ENCODE results near the gene AIG1. TPM values are rescaled to one million over a fixed set of nuclear protein-coding genes. Genes with fewer than 3 reads are reported as not detected.

The AIG1 gene
- total RNA-seq, 1 donor, result 70.9 TPM

- Histone ChIP-seq H3K27me3 (ENCODE audit: insufficient read depth, low read length) (no peaks in the 10 kb centered on the region), H3K4me2 (ENCODE audit: insufficient read depth, low read length) (no peak overlapping the region), H3K36me3 (ENCODE audit: insufficient read depth, low read length) (no peaks in the 10 kb centered on the region), H3K4me3 (ENCODE audit: insufficient read depth, low read length) (no peak overlapping the region), H4K20me1 (ENCODE audit: insufficient read depth, low read length) (no peaks in the 10 kb centered on the region), H3K79me2 (ENCODE audit: insufficient read depth, low read length) (no peaks in the 10 kb centered on the region), H2AFZ (ENCODE audit: low read length) (no peak overlapping the region), H3K4me1 (ENCODE audit: insufficient read depth, low read length) (peaks cover 11% of the 10 kb centered on the region), H3K9me3 (ENCODE audit: low read depth, low read length) (peaks cover 4% of the 10 kb centered on the region), H3K27ac (ENCODE audit: low read depth, low read length) (no peak overlapping the region)
- DNase-seq (ENCODE audit: insufficient read length, low spot score, missing footprints), result no peak
- no peak for TF ChIP-seq CTCF (IDR thresholded peaks at IDR 0.05; ENCODE audit: extremely low read depth, low read depth, low read length)
Observed at GRCh38 chr6:143205585-143205984, 144.9 kb downstream of the AIG1 start.

DNA sequence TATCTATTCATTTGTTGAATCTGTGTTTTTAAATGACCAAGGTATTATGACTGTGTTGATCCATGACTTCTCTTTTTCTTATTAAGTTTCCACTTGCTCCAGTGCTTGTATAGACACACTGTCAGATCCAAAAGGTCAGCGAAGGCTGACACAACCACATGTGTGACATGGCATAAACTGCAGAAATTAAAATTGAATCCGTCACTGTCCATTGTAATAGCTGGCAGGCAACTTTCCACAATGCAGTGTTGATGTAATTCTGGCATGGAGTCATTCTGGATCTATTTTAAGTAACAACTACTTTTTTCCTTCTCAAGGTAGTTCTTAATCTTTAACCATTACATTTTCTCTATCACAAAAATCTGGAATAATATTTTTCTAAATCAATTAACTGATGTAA is 145.3 kb downstream of the AIG1 start:
- Histone ChIP-seq H3K4me3 (ENCODE audit: insufficient read depth, low read length) (no peak overlapping the region), H3K4me1 (ENCODE audit: insufficient read depth, low read length) (peaks cover 11% of the 10 kb centered on the region), H3K4me2 (ENCODE audit: insufficient read depth, low read length) (no peak overlapping the region), H3K27ac (ENCODE audit: low read depth, low read length) (no peak overlapping the region), H2AFZ (ENCODE audit: low read length) (no peak overlapping the region), H3K9me3 (ENCODE audit: low read depth, low read length) (peaks cover 4% of the 10 kb centered on the region), H3K36me3 (ENCODE audit: insufficient read depth, low read length) (no peaks in the 10 kb centered on the region), H3K27me3 (ENCODE audit: insufficient read depth, low read length) (no peaks in the 10 kb centered on the region), H4K20me1 (ENCODE audit: insufficient read depth, low read length) (no peaks in the 10 kb centered on the region), H3K79me2 (ENCODE audit: insufficient read depth, low read length) (no peaks in the 10 kb centered on the region)
- no peak for TF ChIP-seq CTCF (IDR thresholded peaks at IDR 0.05; ENCODE audit: extremely low read depth, low read depth, low read length)
- DNase-seq (ENCODE audit: insufficient read length, low spot score, missing footprints), result no peak

DNA sequence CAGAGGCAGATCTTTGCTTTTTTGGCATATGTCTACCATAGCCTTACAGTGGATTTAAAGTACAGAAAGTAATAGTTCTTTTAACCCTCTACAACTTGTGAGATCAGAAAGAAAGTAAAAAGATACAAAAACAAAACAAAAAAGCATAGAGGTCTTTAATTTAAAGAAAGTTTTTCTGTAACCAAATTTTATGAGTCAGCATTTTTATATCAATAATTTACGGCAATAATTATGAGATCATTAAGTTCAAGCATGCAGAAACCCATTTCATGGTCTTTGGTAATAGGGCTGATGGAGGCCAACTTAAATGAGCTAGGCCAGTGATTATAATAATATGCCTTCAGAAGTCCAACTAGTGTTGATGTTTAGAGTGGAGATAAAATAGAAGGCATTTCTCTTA is 145.9 kb downstream of the AIG1 start:
- Histone ChIP-seq H3K27ac (ENCODE audit: low read depth, low read length) (no peak overlapping the region), H2AFZ (ENCODE audit: low read length) (no peak overlapping the region), H3K4me3 (ENCODE audit: insufficient read depth, low read length) (no peak overlapping the region), H3K9me3 (ENCODE audit: low read depth, low read length) (peaks cover 4% of the 10 kb centered on the region), H3K4me1 (ENCODE audit: insufficient read depth, low read length) (peaks cover 11% of the 10 kb centered on the region), H4K20me1 (ENCODE audit: insufficient read depth, low read length) (no peaks in the 10 kb centered on the region), H3K27me3 (ENCODE audit: insufficient read depth, low read length) (no peaks in the 10 kb centered on the region), H3K36me3 (ENCODE audit: insufficient read depth, low read length) (no peaks in the 10 kb centered on the region), H3K79me2 (ENCODE audit: insufficient read depth, low read length) (no peaks in the 10 kb centered on the region), H3K4me2 (ENCODE audit: insufficient read depth, low read length) (no peak overlapping the region)
- TF ChIP-seq CTCF (IDR thresholded peaks at IDR 0.05; ENCODE audit: extremely low read depth, low read depth, low read length), result no peak
- DNase-seq (ENCODE audit: insufficient read length, low spot score, missing footprints), result no peak

DNA sequence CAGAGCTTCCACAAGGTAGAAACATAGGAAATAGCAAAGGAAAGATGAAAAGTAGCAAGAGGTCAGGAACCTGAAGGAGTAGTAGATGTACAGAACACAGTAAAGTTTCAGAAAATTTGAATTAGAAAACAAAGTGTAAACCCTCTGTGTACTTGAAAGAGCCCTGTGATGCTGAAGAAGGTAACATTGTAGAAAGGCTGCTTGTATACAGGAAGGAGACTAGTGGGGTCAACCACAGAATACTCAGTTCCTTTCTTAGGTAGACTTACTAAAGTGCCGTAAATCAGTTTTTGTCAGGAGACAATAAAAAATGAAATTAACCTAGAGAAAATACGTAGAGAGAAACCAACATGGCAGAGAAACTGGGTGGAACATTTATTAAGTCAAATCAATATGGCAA is 149.7 kb downstream of the AIG1 start:
- no peak for DNase-seq (ENCODE audit: insufficient read length, low spot score, missing footprints)
- no peaks in the 10 kb centered on the region for H3K27me3 ChIP-seq (ENCODE audit: insufficient read depth, low read length)
- H2AFZ ChIP-seq (ENCODE audit: low read length), result no peak overlapping the region
- TF ChIP-seq CTCF (IDR thresholded peaks at IDR 0.05; ENCODE audit: extremely low read depth, low read depth, low read length), result no peak
- no peak overlapping the region for H3K27ac ChIP-seq (ENCODE audit: low read depth, low read length)
- no peak overlapping the region for H3K4me2 ChIP-seq (ENCODE audit: insufficient read depth, low read length)
- H3K4me3 ChIP-seq (ENCODE audit: insufficient read depth, low read length), result no peak overlapping the region
- H4K20me1 ChIP-seq (ENCODE audit: insufficient read depth, low read length), result no peaks in the 10 kb centered on the region
- no peaks in the 10 kb centered on the region for H3K9me3 ChIP-seq (ENCODE audit: low read depth, low read length)
- H3K36me3 ChIP-seq (ENCODE audit: insufficient read depth, low read length), result no peaks in the 10 kb centered on the region
- H3K4me1 ChIP-seq (ENCODE audit: insufficient read depth, low read length), result peaks cover 5% of the 10 kb centered on the region
- H3K79me2 ChIP-seq (ENCODE audit: insufficient read depth, low read length), result no peaks in the 10 kb centered on the region
